Endometrial microvascular endothelial cells (primary cell): ENCODE data around the gene ZC3H15. TPM values are rescaled to one million over a fixed set of nuclear protein-coding genes. Genes with fewer than 3 reads are reported as not detected.

ENCODE experiments used
- in situ Hi-C: cut with HindIII; loops from 2 replicates; pipeline ENCODE4 v1.10.0; 2017; ENCODE audit warnings: low sequenced_read_pairs, low pct_unique_long_range_greater_than_20kb; ENCODE audit errors: inconsistent ontology term
- total RNA-seq: library from RNA; depleted of rRNA; stranded (reverse); fragments of >200 nt; gene quantifications from one replicate; pipeline ENCODE4 v1.2.3, GENCODE V29; 2015; ENCODE audit errors: inconsistent ontology term

Gene ZC3H15
- total RNA-seq, 1 donor from 2014 or later, result 63.9 TPM

- in situ Hi-C loops, result no loop called here
Measured at GRCh38 chr2:186532891-186533290, 46.8 kb downstream of the ZC3H15 start.

- in situ Hi-C loops, result no loop called here
Measured at GRCh38 chr2:186533717-186534116, 47.7 kb downstream of the ZC3H15 start.

GRCh38 chr2:186534406-186534805 lies 48.3 kb downstream of the ZC3H15 start:
- in situ Hi-C loops, result no loop called here

GRCh38 chr2:186535861-186536260 lies 49.8 kb downstream of the ZC3H15 start:
- in situ Hi-C loops, result no loop called here

GRCh38 chr2:186537019-186537418 lies 51.0 kb downstream of the ZC3H15 start:
- in situ Hi-C loops, result no loop called here

- in situ Hi-C loops, result no loop called here
Measured at GRCh38 chr2:186540941-186541340, 54.9 kb downstream of the ZC3H15 start.

- in situ Hi-C loops, result no loop called here
Measured at GRCh38 chr2:186542002-186542401, 55.9 kb downstream of the ZC3H15 start.

- in situ Hi-C loops, result no loop called here
Measured at GRCh38 chr2:186543561-186544131, 57.6 kb downstream of the ZC3H15 start.

- in situ Hi-C loops, result no loop called here
Measured at GRCh38 chr2:186544255-186544675, 58.2 kb downstream of the ZC3H15 start.

GRCh38 chr2:186546846-186547245 lies 60.8 kb downstream of the ZC3H15 start:
- in situ Hi-C loops, result no loop called here

- in situ Hi-C loops, result no loop called here
Measured at GRCh38 chr2:186551323-186552050, 65.4 kb downstream of the ZC3H15 start.

- in situ Hi-C loops, result no loop called here
Measured at GRCh38 chr2:186554429-186554828, 68.4 kb downstream of the ZC3H15 start.

GRCh38 chr2:186554850-186555671 lies 69.0 kb downstream of the ZC3H15 start:
- in situ Hi-C loops, result loop anchor here (5.0 kb wide), 1 partner anchor 57 kb away; no protein-coding TSS in a partner anchor

- in situ Hi-C loops, result loop anchor here (5.0 kb wide), 1 partner anchor 54 kb away; no protein-coding TSS in a partner anchor
Measured at GRCh38 chr2:186558512-186559276, 72.6 kb downstream of the ZC3H15 start.

Other genes starting within 250 kb of the ZC3H15 start
- gene ITGAV, start 103.8 kb downstream of the ZC3H15 start, total RNA-seq, result 125 TPM
- 12.5 TPM for gene FAM171B, start 207.8 kb downstream of the ZC3H15 start, total RNA-seq